OCI-LY7 (cell line): ENCODE results near the gene LY6G6D.

ENCODE experiments used
- EZH2phosphoT487 ChIP-seq: fragments of 200-600 bp; sonication (generic); IDR thresholded peaks from 2 replicates; pipeline ENCODE4 v1.6.1; 2018; ENCODE audit warnings: low read depth, borderline replicate concordance, mild to moderate bottlenecking, mixed run types, antibody characterized with exemption, low read length, moderate library complexity, mixed read lengths
- TF ChIP-seq, protein P1 (sequence below): fragments of 200-600 bp; sonication (generic); conservative IDR thresholded peaks from 2 replicates; pipeline ENCODE4 v1.5.1; 2014; ENCODE audit warnings: mild to moderate bottlenecking, antibody characterized with exemption, low read length, moderate library complexity, mixed read lengths

DNA sequence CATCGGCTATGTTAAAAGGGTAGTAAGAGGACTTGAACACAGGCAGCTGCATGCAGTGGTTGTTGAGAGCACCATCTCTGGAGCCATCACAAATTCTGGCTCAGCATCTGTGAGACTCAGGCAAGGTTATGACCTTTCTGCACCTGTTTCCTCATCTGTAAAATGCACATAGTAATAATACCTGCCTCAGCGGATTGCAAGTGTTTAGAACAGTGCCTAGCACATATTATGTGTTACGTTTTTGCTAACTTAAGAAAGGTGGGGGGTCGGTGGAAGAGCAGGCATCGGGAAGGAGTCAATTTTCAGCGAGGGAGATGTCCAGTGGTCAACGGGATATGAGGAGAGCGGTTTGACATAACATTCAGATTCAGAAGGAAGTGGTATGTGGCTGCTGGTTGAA is 37.2 kb upstream of the LY6G6D start:
- TF ChIP-seq, protein P1, sequence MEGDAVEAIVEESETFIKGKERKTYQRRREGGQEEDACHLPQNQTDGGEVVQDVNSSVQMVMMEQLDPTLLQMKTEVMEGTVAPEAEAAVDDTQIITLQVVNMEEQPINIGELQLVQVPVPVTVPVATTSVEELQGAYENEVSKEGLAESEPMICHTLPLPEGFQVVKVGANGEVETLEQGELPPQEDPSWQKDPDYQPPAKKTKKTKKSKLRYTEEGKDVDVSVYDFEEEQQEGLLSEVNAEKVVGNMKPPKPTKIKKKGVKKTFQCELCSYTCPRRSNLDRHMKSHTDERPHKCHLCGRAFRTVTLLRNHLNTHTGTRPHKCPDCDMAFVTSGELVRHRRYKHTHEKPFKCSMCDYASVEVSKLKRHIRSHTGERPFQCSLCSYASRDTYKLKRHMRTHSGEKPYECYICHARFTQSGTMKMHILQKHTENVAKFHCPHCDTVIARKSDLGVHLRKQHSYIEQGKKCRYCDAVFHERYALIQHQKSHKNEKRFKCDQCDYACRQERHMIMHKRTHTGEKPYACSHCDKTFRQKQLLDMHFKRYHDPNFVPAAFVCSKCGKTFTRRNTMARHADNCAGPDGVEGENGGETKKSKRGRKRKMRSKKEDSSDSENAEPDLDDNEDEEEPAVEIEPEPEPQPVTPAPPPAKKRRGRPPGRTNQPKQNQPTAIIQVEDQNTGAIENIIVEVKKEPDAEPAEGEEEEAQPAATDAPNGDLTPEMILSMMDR, result no peak
- TF ChIP-seq EZH2phosphoT487, result no peak
